ENCODE results near the gene DYNC1H1.

DNA sequence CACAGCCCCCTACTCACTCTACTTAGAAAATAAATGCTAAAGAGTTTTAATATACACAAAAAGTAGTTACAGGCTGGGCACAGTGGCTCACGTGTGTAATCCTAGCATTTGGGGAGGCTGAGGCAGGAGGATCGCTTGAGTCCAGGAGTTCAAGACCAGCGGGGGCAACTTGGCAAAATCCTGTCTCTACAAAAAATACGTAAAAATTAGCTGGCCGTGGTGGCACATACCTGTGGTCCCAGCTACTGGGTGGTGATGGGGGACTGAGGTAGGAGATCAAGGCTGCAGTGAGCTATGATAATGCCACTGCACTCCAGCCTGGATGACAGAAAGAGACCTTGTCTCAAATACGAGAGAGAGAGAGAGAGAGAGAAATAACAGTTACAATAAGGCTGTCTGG lies 9.9 kb upstream of the DYNC1H1 start:
- TF ChIP-seq POLR2AphosphoS5 (IDR thresholded peaks at IDR 0.05; ENCODE audit: low read depth) (no peak), EZH2 (IDR thresholded peaks at IDR 0.05; ENCODE audit: low read depth, unreplicated experiment) (no peak), JUNB (IDR thresholded peaks at IDR 0.05; ENCODE audit: unreplicated experiment) (no peak), CREB1 (CRISPR knock-in tag; IDR thresholded peaks at IDR 0.05; ENCODE audit: low read depth) (no peak), EZH2phosphoT487 (IDR thresholded peaks at IDR 0.05; ENCODE audit: unreplicated experiment) (no peak), NANOG (IDR thresholded peaks at IDR 0.05; ENCODE audit: borderline replicate concordance) (no peak)
- TF ChIP-seq, protein P1, sequence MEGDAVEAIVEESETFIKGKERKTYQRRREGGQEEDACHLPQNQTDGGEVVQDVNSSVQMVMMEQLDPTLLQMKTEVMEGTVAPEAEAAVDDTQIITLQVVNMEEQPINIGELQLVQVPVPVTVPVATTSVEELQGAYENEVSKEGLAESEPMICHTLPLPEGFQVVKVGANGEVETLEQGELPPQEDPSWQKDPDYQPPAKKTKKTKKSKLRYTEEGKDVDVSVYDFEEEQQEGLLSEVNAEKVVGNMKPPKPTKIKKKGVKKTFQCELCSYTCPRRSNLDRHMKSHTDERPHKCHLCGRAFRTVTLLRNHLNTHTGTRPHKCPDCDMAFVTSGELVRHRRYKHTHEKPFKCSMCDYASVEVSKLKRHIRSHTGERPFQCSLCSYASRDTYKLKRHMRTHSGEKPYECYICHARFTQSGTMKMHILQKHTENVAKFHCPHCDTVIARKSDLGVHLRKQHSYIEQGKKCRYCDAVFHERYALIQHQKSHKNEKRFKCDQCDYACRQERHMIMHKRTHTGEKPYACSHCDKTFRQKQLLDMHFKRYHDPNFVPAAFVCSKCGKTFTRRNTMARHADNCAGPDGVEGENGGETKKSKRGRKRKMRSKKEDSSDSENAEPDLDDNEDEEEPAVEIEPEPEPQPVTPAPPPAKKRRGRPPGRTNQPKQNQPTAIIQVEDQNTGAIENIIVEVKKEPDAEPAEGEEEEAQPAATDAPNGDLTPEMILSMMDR (conservative IDR thresholded peaks at IDR 0.05; ENCODE audit: low read depth in 2 of 2) = no peak
- TF ChIP-seq, protein P2, sequence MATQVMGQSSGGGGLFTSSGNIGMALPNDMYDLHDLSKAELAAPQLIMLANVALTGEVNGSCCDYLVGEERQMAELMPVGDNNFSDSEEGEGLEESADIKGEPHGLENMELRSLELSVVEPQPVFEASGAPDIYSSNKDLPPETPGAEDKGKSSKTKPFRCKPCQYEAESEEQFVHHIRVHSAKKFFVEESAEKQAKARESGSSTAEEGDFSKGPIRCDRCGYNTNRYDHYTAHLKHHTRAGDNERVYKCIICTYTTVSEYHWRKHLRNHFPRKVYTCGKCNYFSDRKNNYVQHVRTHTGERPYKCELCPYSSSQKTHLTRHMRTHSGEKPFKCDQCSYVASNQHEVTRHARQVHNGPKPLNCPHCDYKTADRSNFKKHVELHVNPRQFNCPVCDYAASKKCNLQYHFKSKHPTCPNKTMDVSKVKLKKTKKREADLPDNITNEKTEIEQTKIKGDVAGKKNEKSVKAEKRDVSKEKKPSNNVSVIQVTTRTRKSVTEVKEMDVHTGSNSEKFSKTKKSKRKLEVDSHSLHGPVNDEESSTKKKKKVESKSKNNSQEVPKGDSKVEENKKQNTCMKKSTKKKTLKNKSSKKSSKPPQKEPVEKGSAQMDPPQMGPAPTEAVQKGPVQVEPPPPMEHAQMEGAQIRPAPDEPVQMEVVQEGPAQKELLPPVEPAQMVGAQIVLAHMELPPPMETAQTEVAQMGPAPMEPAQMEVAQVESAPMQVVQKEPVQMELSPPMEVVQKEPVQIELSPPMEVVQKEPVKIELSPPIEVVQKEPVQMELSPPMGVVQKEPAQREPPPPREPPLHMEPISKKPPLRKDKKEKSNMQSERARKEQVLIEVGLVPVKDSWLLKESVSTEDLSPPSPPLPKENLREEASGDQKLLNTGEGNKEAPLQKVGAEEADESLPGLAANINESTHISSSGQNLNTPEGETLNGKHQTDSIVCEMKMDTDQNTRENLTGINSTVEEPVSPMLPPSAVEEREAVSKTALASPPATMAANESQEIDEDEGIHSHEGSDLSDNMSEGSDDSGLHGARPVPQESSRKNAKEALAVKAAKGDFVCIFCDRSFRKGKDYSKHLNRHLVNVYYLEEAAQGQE (IDR thresholded peaks at IDR 0.05; ENCODE audit: unreplicated experiment) = no peak
- TF ChIP-seq, protein P3, sequence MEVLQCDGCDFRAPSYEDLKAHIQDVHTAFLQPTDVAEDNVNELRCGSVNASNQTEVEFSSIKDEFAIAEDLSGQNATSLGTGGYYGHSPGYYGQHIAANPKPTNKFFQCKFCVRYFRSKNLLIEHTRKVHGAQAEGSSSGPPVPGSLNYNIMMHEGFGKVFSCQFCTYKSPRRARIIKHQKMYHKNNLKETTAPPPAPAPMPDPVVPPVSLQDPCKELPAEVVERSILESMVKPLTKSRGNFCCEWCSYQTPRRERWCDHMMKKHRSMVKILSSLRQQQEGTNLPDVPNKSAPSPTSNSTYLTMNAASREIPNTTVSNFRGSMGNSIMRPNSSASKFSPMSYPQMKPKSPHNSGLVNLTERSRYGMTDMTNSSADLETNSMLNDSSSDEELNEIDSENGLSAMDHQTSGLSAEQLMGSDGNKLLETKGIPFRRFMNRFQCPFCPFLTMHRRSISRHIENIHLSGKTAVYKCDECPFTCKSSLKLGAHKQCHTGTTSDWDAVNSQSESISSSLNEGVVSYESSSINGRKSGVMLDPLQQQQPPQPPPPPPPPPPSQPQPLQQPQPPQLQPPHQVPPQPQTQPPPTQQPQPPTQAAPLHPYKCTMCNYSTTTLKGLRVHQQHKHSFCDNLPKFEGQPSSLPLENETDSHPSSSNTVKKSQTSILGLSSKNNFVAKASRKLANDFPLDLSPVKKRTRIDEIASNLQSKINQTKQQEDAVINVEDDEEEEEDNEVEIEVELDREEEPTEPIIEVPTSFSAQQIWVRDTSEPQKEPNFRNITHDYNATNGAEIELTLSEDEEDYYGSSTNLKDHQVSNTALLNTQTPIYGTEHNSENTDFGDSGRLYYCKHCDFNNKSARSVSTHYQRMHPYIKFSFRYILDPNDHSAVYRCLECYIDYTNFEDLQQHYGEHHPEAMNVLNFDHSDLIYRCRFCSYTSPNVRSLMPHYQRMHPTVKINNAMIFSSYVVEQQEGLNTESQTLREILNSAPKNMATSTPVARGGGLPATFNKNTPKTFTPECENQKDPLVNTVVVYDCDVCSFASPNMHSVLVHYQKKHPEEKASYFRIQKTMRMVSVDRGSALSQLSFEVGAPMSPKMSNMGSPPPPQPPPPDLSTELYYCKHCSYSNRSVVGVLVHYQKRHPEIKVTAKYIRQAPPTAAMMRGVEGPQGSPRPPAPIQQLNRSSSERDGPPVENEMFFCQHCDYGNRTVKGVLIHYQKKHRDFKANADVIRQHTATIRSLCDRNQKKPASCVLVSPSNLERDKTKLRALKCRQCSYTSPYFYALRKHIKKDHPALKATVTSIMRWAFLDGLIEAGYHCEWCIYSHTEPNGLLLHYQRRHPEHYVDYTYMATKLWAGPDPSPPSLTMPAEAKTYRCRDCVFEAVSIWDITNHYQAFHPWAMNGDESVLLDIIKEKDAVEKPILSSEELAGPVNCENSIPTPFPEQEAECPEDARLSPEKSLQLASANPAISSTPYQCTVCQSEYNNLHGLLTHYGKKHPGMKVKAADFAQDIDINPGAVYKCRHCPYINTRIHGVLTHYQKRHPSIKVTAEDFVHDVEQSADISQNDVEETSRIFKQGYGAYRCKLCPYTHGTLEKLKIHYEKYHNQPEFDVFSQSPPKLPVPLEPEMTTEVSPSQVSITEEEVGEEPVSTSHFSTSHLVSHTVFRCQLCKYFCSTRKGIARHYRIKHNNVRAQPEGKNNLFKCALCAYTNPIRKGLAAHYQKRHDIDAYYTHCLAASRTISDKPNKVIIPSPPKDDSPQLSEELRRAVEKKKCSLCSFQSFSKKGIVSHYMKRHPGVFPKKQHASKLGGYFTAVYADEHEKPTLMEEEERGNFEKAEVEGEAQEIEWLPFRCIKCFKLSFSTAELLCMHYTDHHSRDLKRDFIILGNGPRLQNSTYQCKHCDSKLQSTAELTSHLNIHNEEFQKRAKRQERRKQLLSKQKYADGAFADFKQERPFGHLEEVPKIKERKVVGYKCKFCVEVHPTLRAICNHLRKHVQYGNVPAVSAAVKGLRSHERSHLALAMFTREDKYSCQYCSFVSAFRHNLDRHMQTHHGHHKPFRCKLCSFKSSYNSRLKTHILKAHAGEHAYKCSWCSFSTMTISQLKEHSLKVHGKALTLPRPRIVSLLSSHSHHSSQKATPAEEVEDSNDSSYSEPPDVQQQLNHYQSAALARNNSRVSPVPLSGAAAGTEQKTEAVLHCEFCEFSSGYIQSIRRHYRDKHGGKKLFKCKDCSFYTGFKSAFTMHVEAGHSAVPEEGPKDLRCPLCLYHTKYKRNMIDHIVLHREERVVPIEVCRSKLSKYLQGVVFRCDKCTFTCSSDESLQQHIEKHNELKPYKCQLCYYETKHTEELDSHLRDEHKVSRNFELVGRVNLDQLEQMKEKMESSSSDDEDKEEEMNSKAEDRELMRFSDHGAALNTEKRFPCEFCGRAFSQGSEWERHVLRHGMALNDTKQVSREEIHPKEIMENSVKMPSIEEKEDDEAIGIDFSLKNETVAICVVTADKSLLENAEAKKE (CRISPR knock-in tag; IDR thresholded peaks at IDR 0.05) = no peak
